ENCODE measurements around the gene RAB3B.
A peak's percentile ranks its signal among the peaks of the same experiment; 100 is the strongest.
"Not testable (repeated sequence)": the region's sequence is repeated elsewhere in the genome, so short reads cannot be mapped to it uniquely, and the experiment has no call there.

The RAB3B gene

GRCh38 chr1:52026278-52026677, 35.8 kb upstream of the RAB3B start:
- H3K36me3 ChIP-seq (ENCODE audit: control insufficient read depth, insufficient read depth, low read length) = peaks cover 28% of the 10 kb centered on the region
- no peaks in the 10 kb centered on the region for H3K9me3 ChIP-seq (ENCODE audit: control insufficient read depth, low read length)
- no peak for DNase-seq
- no peak overlapping the region for H3K4me3 ChIP-seq (ENCODE audit: insufficient read depth, low read depth, low read length, poor library complexity, severe bottlenecking)
- H3K4me1 ChIP-seq (ENCODE audit: control insufficient read depth, insufficient read depth, low read length, poor library complexity, severe bottlenecking) = no peaks in the 10 kb centered on the region
- H3K27ac ChIP-seq (ENCODE audit: insufficient read depth, low read length, poor library complexity, severe bottlenecking) = no peak overlapping the region
- no peaks in the 10 kb centered on the region for H3K27me3 ChIP-seq (replicated peaks; ENCODE audit: control insufficient read depth, insufficient read depth, low read length, poor library complexity, severe bottlenecking)

GRCh38 chr1:52022133-52022532, 31.6 kb upstream of the RAB3B start:
- H3K4me3 ChIP-seq (ENCODE audit: insufficient read depth, low read depth, low read length, poor library complexity, severe bottlenecking) = no peak overlapping the region
- no peak overlapping the region for H3K27ac ChIP-seq (ENCODE audit: insufficient read depth, low read length, poor library complexity, severe bottlenecking)
- DNase-seq = no peak
- H3K9me3 ChIP-seq (ENCODE audit: control insufficient read depth, low read length) = no peaks in the 10 kb centered on the region
- H3K4me1 ChIP-seq (ENCODE audit: control insufficient read depth, insufficient read depth, low read length, poor library complexity, severe bottlenecking) = no peaks in the 10 kb centered on the region
- H3K36me3 ChIP-seq (ENCODE audit: control insufficient read depth, insufficient read depth, low read length) = peaks cover 38% of the 10 kb centered on the region
- H3K27me3 ChIP-seq (replicated peaks; ENCODE audit: control insufficient read depth, insufficient read depth, low read length, poor library complexity, severe bottlenecking) = no peaks in the 10 kb centered on the region

- no peaks in the 10 kb centered on the region for H3K4me1 ChIP-seq (ENCODE audit: control insufficient read depth, insufficient read depth, low read length, poor library complexity, severe bottlenecking)
- H3K27ac ChIP-seq (ENCODE audit: insufficient read depth, low read length, poor library complexity, severe bottlenecking) = no peak overlapping the region
- H3K4me3 ChIP-seq (ENCODE audit: insufficient read depth, low read depth, low read length, poor library complexity, severe bottlenecking) = no peak overlapping the region
- no peaks in the 10 kb centered on the region for H3K9me3 ChIP-seq (ENCODE audit: control insufficient read depth, low read length)
- H3K36me3 ChIP-seq (ENCODE audit: control insufficient read depth, insufficient read depth, low read length) = no peaks in the 10 kb centered on the region
- H3K27me3 ChIP-seq (replicated peaks; ENCODE audit: control insufficient read depth, insufficient read depth, low read length, poor library complexity, severe bottlenecking) = peaks cover 3% of the 10 kb centered on the region
- no peak for DNase-seq
These were observed 17.7 kb upstream of the RAB3B start for GRCh38 chr1:52008071-52008809.

- Histone ChIP-seq H3K4me3 (ENCODE audit: insufficient read depth, low read depth, low read length, poor library complexity, severe bottlenecking) (no peak overlapping the region), H3K36me3 (ENCODE audit: control insufficient read depth, insufficient read depth, low read length) (no peaks in the 10 kb centered on the region), H3K27ac (ENCODE audit: insufficient read depth, low read length, poor library complexity, severe bottlenecking) (no peak overlapping the region), H3K9me3 (ENCODE audit: control insufficient read depth, low read length) (no peaks in the 10 kb centered on the region), H3K4me1 (ENCODE audit: control insufficient read depth, insufficient read depth, low read length, poor library complexity, severe bottlenecking) (no peaks in the 10 kb centered on the region), H3K27me3 (replicated peaks; ENCODE audit: control insufficient read depth, insufficient read depth, low read length, poor library complexity, severe bottlenecking) (peaks cover 3% of the 10 kb centered on the region)
- no peak for DNase-seq
These were observed 16.9 kb upstream of the RAB3B start for GRCh38 chr1:52007215-52008002.

- H3K9me3 ChIP-seq (ENCODE audit: control insufficient read depth, low read length); H3K4me1 ChIP-seq (ENCODE audit: control insufficient read depth, insufficient read depth, low read length, poor library complexity, severe bottlenecking); H3K27ac ChIP-seq (ENCODE audit: insufficient read depth, low read length, poor library complexity, severe bottlenecking); DNase-seq; H3K4me3 ChIP-seq (ENCODE audit: insufficient read depth, low read depth, low read length, poor library complexity, severe bottlenecking); H3K36me3 ChIP-seq (ENCODE audit: control insufficient read depth, insufficient read depth, low read length); H3K27me3 ChIP-seq (replicated peaks; ENCODE audit: control insufficient read depth, insufficient read depth, low read length, poor library complexity, severe bottlenecking): not testable (repeated sequence)
These were observed 15.6 kb upstream of the RAB3B start for GRCh38 chr1:52006081-52006553.

GRCh38 chr1:52005548-52005947, 15.0 kb upstream of the RAB3B start:
- H3K9me3 ChIP-seq (ENCODE audit: control insufficient read depth, low read length); DNase-seq; H3K36me3 ChIP-seq (ENCODE audit: control insufficient read depth, insufficient read depth, low read length); H3K4me1 ChIP-seq (ENCODE audit: control insufficient read depth, insufficient read depth, low read length, poor library complexity, severe bottlenecking); H3K27ac ChIP-seq (ENCODE audit: insufficient read depth, low read length, poor library complexity, severe bottlenecking); H3K27me3 ChIP-seq (replicated peaks; ENCODE audit: control insufficient read depth, insufficient read depth, low read length, poor library complexity, severe bottlenecking); H3K4me3 ChIP-seq (ENCODE audit: insufficient read depth, low read depth, low read length, poor library complexity, severe bottlenecking): not testable (repeated sequence)

- Histone ChIP-seq H3K9me3 (ENCODE audit: control insufficient read depth, low read length) (no peaks in the 10 kb centered on the region), H3K4me3 (ENCODE audit: insufficient read depth, low read depth, low read length, poor library complexity, severe bottlenecking) (no peak overlapping the region), H3K27me3 (replicated peaks; ENCODE audit: control insufficient read depth, insufficient read depth, low read length, poor library complexity, severe bottlenecking) (peaks cover 3% of the 10 kb centered on the region), H3K27ac (ENCODE audit: insufficient read depth, low read length, poor library complexity, severe bottlenecking) (no peak overlapping the region), H3K36me3 (ENCODE audit: control insufficient read depth, insufficient read depth, low read length) (no peaks in the 10 kb centered on the region), H3K4me1 (ENCODE audit: control insufficient read depth, insufficient read depth, low read length, poor library complexity, severe bottlenecking) (no peaks in the 10 kb centered on the region)
- DNase-seq = no peak
These were observed 13.4 kb upstream of the RAB3B start for GRCh38 chr1:52003877-52004276.

GRCh38 chr1:52002038-52002917, 11.8 kb upstream of the RAB3B start:
- no peaks in the 10 kb centered on the region for H3K36me3 ChIP-seq (ENCODE audit: control insufficient read depth, insufficient read depth, low read length)
- H3K27me3 ChIP-seq (replicated peaks; ENCODE audit: control insufficient read depth, insufficient read depth, low read length, poor library complexity, severe bottlenecking) = peaks cover 3% of the 10 kb centered on the region
- H3K27ac ChIP-seq (ENCODE audit: insufficient read depth, low read length, poor library complexity, severe bottlenecking) = no peak overlapping the region
- no peaks in the 10 kb centered on the region for H3K4me1 ChIP-seq (ENCODE audit: control insufficient read depth, insufficient read depth, low read length, poor library complexity, severe bottlenecking)
- peak in 1 of 3 donors; percentile 29 for DNase-seq
- no peak overlapping the region for H3K4me3 ChIP-seq (ENCODE audit: insufficient read depth, low read depth, low read length, poor library complexity, severe bottlenecking)
- H3K9me3 ChIP-seq (ENCODE audit: control insufficient read depth, low read length) = no peaks in the 10 kb centered on the region

- no peak overlapping the region for H3K4me3 ChIP-seq (ENCODE audit: insufficient read depth, low read depth, low read length, poor library complexity, severe bottlenecking)
- no peaks in the 10 kb centered on the region for H3K9me3 ChIP-seq (ENCODE audit: control insufficient read depth, low read length)
- no peak overlapping the region for H3K27ac ChIP-seq (ENCODE audit: insufficient read depth, low read length, poor library complexity, severe bottlenecking)
- no peaks in the 10 kb centered on the region for H3K27me3 ChIP-seq (replicated peaks; ENCODE audit: control insufficient read depth, insufficient read depth, low read length, poor library complexity, severe bottlenecking)
- no peak for DNase-seq
- H3K36me3 ChIP-seq (ENCODE audit: control insufficient read depth, insufficient read depth, low read length) = no peaks in the 10 kb centered on the region
- no peaks in the 10 kb centered on the region for H3K4me1 ChIP-seq (ENCODE audit: control insufficient read depth, insufficient read depth, low read length, poor library complexity, severe bottlenecking)
These were observed 8.2 kb upstream of the RAB3B start for GRCh38 chr1:51998701-51999100.
